PC-3 (cell line): ENCODE results near the gene DNAH1. TPM values are rescaled to one million over a fixed set of nuclear protein-coding genes. Genes with fewer than 3 reads are reported as not detected.

Experiments
- ATAC-seq: fragments of 200-7000 bp; cut with Tn5 transposase; 2 replicates; pipeline ENCODE4 v1.9.1; 2020; ENCODE audit warnings: mild to moderate bottlenecking, moderate library complexity
- BruUV-seq: library from RNA; stranded (reverse); fragments of 400-500 nt; replicated peaks from 2 replicates; lab custom pipeline; 2021; lab: Mats Ljungman, UMichigan
- CTCF ChIA-PET: fragments of 300-600 bp; sonication (Branson Sonifier 250); formaldehyde crosslinking; loops from one replicate; lab custom pipeline; 2022; ENCODE audit warnings: antibody characterized with exemption; lab: Charles Lee
- POLR2A ChIA-PET: fragments of 300-600 bp; sonication (Branson Sonifier 250); formaldehyde crosslinking; loops from one replicate; lab custom pipeline; 2022; ENCODE audit warnings: antibody characterized with exemption; ENCODE audit not compliant: unreplicated experiment; lab: Charles Lee
- DNase-seq: peaks from one replicate; pipeline ENCODE4 v3.0.0-alpha.2; 2015
- H2AFZ ChIP-seq: fragments of 300-600 bp; sonication (generic); 2 replicates; pipeline ENCODE4 v1.6.0; 2016; ENCODE audit warnings: antibody characterized with exemption, low read length
- H3F3A ChIP-seq: fragments of 300-600 bp; sonication (generic); one replicate; pipeline ENCODE4 v1.6.0; 2017; ENCODE audit warnings: antibody characterized with exemption, low read length, control low read depth, mild to moderate bottlenecking; ENCODE audit not compliant: unreplicated experiment
- H3K27ac ChIP-seq: fragments of 300-600 bp; sonication (generic); 2 replicates; pipeline ENCODE4 v1.5.1; 2016; ENCODE audit warnings: mild to moderate bottlenecking, low read length
- H3K27me3 ChIP-seq: fragments of 300-600 bp; sonication (generic); 2 replicates; pipeline ENCODE4 v1.6.1; 2016; ENCODE audit warnings: low read length, mixed read lengths
- H3K36me3 ChIP-seq: fragments of 300-600 bp; sonication (generic); 2 replicates; pipeline ENCODE4 v1.6.1; 2016; ENCODE audit warnings: low read depth, mixed run types, low read length, mixed read lengths
- H3K4me1 ChIP-seq: fragments of 300-600 bp; sonication (generic); 2 replicates; pipeline ENCODE4 v1.5.1; 2016; ENCODE audit warnings: low read length; ENCODE audit not compliant: insufficient read depth
- H3K4me2 ChIP-seq: fragments of 300-600 bp; sonication (generic); 2 replicates; pipeline ENCODE4 v1.6.0; 2016; ENCODE audit warnings: low read length
- H3K4me3 ChIP-seq: fragments of 300-600 bp; sonication (generic); 2 replicates; pipeline ENCODE4 v1.5.1; 2016; ENCODE audit warnings: mild to moderate bottlenecking, low read length, mixed read lengths
- H3K79me2 ChIP-seq: fragments of 300-600 bp; sonication (generic); 2 replicates; pipeline ENCODE4 v1.6.1; 2017; ENCODE audit warnings: low read length, mixed read lengths
- H3K9ac ChIP-seq: fragments of 300-600 bp; sonication (generic); 2 replicates; pipeline ENCODE4 v1.6.0; 2016; ENCODE audit warnings: mild to moderate bottlenecking, low read length
- H3K9me2 ChIP-seq: fragments of 300-600 bp; sonication (generic); replicated peaks from 2 replicates; pipeline ENCODE4 v1.6.1; 2016; ENCODE audit warnings: mixed run types, low read length, mixed read lengths
- H3K9me3 ChIP-seq: fragments of 300-600 bp; sonication (generic); 2 replicates; pipeline ENCODE4 v1.6.1; 2016; ENCODE audit warnings: low read length, mixed read lengths
- H4K20me1 ChIP-seq: fragments of 300-600 bp; sonication (generic); 2 replicates; pipeline ENCODE4 v1.6.1; 2016; ENCODE audit warnings: low read length, mixed read lengths
- CTCF ChIP-seq: fragments of 300-600 bp; sonication (generic); conservative IDR thresholded peaks from 2 replicates; pipeline ENCODE4 v1.5.1; 2017; ENCODE audit warnings: antibody characterized with exemption, low read depth, mild to moderate bottlenecking, low read length
- EZH2 ChIP-seq: fragments of 300-600 bp; sonication (generic); IDR thresholded peaks from one replicate; pipeline ENCODE4 v1.6.1; 2017; ENCODE audit warnings: antibody characterized with exemption, mild to moderate bottlenecking, low read length; ENCODE audit not compliant: unreplicated experiment
- EZH2phosphoT487 ChIP-seq: fragments of 300-600 bp; sonication (generic); IDR thresholded peaks from 2 replicates; pipeline ENCODE4 v1.6.1; 2018; ENCODE audit warnings: mild to moderate bottlenecking, antibody characterized with exemption, low read length, borderline replicate concordance
- intact Hi-C: fragments of 100-400 bp; cut with micrococcal nuclease; formaldehyde crosslinking; loops from 2 replicates; pipeline ENCODE4 v1.9.0; 2023
- total RNA-seq: library from RNA; depleted of rRNA; stranded (reverse); fragments of >200 nt; gene quantifications from 2 replicates; pipeline ENCODE4 v1.2.3, GENCODE V29; 2014

Gene DNAH1
- total RNA-seq, 1 experiment from 2014 or later: 2.2 TPM

GRCh38 chr3:52393959-52394670, 78.0 kb downstream of the DNAH1 start:
- no peaks in the 10 kb centered on the region for H3K9me3 ChIP-seq
- H3K9me2 ChIP-seq: no peaks in the 10 kb centered on the region
- H3K27me3 ChIP-seq: no peaks in the 10 kb centered on the region
- H3K36me3 ChIP-seq: no peaks in the 10 kb centered on the region
- no peak overlapping the region for H3K4me2 ChIP-seq
- H4K20me1 ChIP-seq: no peaks in the 10 kb centered on the region
- ChIA-PET CTCF (no interaction called here), POLR2A (no interaction called here)
- no peaks in the 10 kb centered on the region for H3F3A ChIP-seq
- H3K4me1 ChIP-seq: no peaks in the 10 kb centered on the region
- DNase-seq (no peak), ATAC-seq (no peak)
- intact Hi-C loops: no loop called here
- no peak overlapping the region for H3K27ac ChIP-seq
- TF ChIP-seq EZH2phosphoT487: no peak
- TF ChIP-seq CTCF: no peak
- no peak for TF ChIP-seq EZH2
- no peaks in the 10 kb centered on the region for H3K79me2 ChIP-seq
- no peak overlapping the region for H3K4me3 ChIP-seq
- no TSS peak for BruUV-seq
- H2AFZ ChIP-seq: no peak overlapping the region
- H3K9ac ChIP-seq: no peak overlapping the region

GRCh38 chr3:52394751-52395502, 78.8 kb downstream of the DNAH1 start:
- Histone ChIP-seq H3K79me2 (no peaks in the 10 kb centered on the region), H3K4me1 (no peaks in the 10 kb centered on the region), H4K20me1 (no peaks in the 10 kb centered on the region), H3F3A (no peaks in the 10 kb centered on the region), H3K27ac (no peak overlapping the region), H3K9me2 (no peaks in the 10 kb centered on the region), H3K9me3 (no peaks in the 10 kb centered on the region), H3K27me3 (no peaks in the 10 kb centered on the region), H3K4me2 (no peak overlapping the region), H3K4me3 (no peak overlapping the region), H3K36me3 (no peaks in the 10 kb centered on the region), H2AFZ (no peak overlapping the region), H3K9ac (no peak overlapping the region)
- POLR2A ChIA-PET: no interaction called here
- TF ChIP-seq EZH2phosphoT487 (no peak), CTCF (no peak), EZH2 (no peak)
- intact Hi-C loops: no loop called here
- no TSS peak for BruUV-seq
- CTCF ChIA-PET: no interaction called here
- no peak for ATAC-seq
- DNase-seq: no peak

DNA sequence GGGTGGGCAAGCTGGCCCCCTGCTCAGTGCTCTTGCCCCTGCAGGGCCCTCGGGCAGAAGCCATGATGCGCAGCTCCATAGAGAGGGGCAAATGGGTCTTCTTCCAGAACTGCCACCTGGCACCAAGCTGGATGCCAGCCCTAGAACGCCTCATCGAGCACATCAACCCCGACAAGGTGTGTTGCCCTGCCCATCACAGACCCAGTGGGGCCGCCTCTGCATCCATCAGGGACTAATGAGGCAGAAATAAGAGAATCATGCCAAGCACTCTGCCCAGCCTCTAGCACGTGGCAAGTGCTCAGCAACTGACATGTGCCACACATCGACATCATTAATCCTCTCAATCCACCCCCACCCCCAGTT, 79.4 kb downstream of the DNAH1 start:
- Histone ChIP-seq H3K9ac (no peak overlapping the region), H3K4me1 (no peaks in the 10 kb centered on the region), H4K20me1 (no peaks in the 10 kb centered on the region), H3F3A (no peaks in the 10 kb centered on the region), H3K27me3 (no peaks in the 10 kb centered on the region), H3K79me2 (no peaks in the 10 kb centered on the region), H2AFZ (no peak overlapping the region), H3K9me2 (no peaks in the 10 kb centered on the region), H3K36me3 (0 out of 2 replicates have a peak, but pooled peaks cover under 1% of the 10 kb centered on the region), H3K4me2 (no peak overlapping the region), H3K9me3 (no peaks in the 10 kb centered on the region), H3K4me3 (no peak overlapping the region), H3K27ac (no peak overlapping the region)
- intact Hi-C loops: no loop called here
- BruUV-seq: no TSS peak
- ChIA-PET CTCF (no interaction called here), POLR2A (no interaction called here)
- DNase-seq (no peak), ATAC-seq (no peak)
- no peak for TF ChIP-seq EZH2phosphoT487
